ENCODE measurements around the gene LARGE1.

The LARGE1 gene

DNA sequence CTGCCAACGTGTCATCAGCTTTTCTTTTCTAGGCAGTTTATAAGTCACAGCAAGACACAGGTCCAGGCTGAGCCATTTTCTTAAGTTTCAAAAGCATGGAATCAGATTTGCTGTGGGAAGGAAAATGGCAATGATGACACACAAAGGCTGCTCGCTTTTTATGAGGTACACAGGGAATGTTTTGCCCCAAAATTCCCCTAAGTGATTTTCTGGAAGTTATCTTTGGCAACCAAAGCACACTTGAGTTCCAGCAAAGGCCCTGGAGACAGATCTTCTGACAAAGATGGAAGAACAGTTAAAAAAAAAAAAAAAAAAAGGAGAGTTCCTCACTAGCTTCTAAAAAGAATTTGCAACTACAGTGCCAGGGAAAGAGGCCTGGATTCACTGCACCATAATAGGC is 260.8 kb downstream of the LARGE1 start:
- Mint-ChIP-seq H3K27me3 (peaks cover under 1% of the 10 kb centered on the region), H3K4me3 (no peak overlapping the region), H3K36me3 (peaks cover 16% of the 10 kb centered on the region), H3K27ac (no peak overlapping the region), H3K9me3 (peaks cover 15% of the 10 kb centered on the region), H3K4me1 (peaks cover 1% of the 10 kb centered on the region)
- ATAC-seq, result no peak

DNA sequence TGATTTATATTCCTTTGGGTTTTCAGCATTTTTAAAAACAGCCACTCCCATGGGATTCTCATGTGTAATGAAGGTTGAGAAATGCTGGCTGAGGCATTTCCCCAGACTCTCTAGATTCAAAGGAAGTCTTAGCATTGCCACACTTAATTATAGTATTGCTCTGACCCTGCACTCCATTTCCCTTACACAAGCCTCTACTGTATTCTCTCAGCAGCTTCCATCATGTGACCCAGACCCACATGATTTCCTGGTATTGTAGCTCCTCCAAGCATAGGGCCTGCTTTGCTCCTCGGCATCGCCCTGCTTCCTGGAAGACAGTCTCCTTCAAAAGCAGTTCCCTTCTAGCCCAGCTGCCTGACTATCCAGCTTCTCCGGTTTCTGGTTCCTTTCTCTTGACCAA is 261.5 kb downstream of the LARGE1 start:
- ATAC-seq, result no peak
- no peak overlapping the region for H3K4me3 Mint-ChIP-seq
- H3K9me3 Mint-ChIP-seq, result peaks cover 15% of the 10 kb centered on the region
- no peaks in the 10 kb centered on the region for H3K27me3 Mint-ChIP-seq
- H3K27ac Mint-ChIP-seq, result no peak overlapping the region
- peaks cover 16% of the 10 kb centered on the region for H3K36me3 Mint-ChIP-seq
- H3K4me1 Mint-ChIP-seq, result no peaks in the 10 kb centered on the region

DNA sequence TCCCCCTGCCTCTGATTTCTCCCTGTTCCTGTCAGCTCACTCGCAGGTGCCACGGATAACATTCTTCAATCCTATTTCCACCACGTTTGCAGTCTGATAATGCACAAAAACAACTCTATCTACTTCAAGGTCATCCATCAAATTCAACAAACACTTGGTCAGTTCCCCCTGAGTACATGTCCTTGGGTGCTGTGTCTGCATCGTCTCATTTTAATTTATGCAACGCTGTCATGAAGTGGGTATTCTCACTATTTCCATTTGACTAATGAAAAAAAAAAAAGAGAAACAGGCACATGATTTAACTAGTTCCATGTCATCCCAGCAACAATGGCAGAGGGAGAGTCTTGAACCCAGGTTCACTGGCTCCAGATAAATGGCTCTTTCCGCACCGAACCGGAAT is 262.6 kb downstream of the LARGE1 start:
- peaks cover 16% of the 10 kb centered on the region for H3K36me3 Mint-ChIP-seq
- peaks cover 15% of the 10 kb centered on the region for H3K9me3 Mint-ChIP-seq
- no peaks in the 10 kb centered on the region for H3K4me1 Mint-ChIP-seq
- ATAC-seq, result no peak
- no peaks in the 10 kb centered on the region for H3K27me3 Mint-ChIP-seq
- no peak overlapping the region for H3K27ac Mint-ChIP-seq
- no peak overlapping the region for H3K4me3 Mint-ChIP-seq

DNA sequence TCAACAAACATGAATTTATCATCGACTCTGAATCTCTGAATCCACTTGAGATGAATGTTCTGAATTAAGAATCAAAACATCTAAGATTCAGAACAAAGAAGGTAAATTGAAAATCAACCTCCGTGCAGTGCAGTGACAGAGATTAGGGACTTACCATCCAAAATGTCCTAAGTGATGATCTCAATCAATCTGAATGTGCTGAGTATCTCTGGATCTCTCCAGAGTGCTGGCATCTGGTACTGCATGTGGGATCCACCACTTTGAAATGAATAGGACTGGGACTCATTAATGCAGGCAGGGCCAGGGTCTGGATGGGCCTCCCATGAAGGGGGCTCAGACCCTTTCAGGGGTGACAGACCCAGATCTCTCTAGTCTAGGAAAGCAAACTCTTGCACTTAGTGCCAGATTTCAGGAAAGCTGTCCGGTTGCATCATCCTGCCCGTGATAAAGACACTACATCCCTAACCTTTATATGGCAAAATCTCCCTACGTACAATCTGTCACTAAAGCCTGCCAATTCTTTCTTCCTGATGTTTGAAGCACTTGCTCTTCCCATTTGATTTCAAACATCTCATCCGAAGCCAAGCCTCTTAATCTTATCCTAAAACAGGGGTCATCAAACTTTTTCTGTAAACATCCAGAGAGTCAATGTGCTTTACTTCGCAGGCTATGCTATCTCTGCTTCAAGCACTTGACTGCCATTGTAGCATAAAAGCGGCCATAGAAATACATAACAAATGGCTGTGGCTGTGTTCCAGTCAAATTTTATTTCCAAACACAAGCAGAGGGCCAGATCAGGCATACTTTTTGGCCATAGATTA is 263.3 kb downstream of the LARGE1 start:
- Mint-ChIP-seq H3K4me1 (no peaks in the 10 kb centered on the region), H3K27me3 (no peaks in the 10 kb centered on the region), H3K4me3 (no peak overlapping the region), H3K9me3 (peaks cover 15% of the 10 kb centered on the region), H3K27ac (no peak overlapping the region), H3K36me3 (peaks cover 16% of the 10 kb centered on the region)
- no peak for ATAC-seq

DNA sequence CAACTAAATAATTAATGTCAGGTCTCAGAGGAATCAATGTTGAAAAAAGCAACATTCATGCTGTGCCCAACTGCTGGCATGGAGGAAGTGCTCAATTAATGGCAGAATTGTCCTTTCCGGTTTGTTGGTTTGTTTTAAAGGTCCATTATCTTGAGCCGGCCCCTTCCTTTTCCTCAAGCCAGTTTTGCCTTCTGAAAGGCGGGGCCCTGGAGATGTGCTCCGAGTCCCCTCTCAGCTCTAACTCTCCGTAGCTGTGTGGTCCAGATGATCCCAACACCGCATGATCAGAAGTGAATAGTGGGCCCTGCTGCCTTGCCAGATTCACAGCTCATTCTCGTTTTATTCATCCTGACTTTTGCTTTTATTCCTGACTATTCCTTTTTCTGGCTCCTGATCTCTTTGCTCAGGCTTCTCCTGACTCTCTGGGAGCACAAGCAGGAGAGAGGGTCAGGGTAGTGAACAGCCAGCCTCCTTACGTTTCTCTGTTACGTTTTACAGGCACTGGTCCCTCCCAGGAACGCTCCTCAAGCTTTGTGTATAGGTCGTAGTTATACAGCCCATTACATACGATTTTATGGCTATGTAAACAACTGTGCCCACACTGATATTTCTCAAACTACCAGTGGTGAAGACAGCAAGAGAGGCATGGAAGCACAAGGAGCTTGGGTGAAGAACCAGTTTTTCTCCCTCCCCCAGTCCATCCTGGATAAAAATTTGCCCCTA is 265.9 kb downstream of the LARGE1 start:
- Mint-ChIP-seq H3K4me1 (no peaks in the 10 kb centered on the region), H3K27me3 (no peaks in the 10 kb centered on the region), H3K9me3 (peaks cover 15% of the 10 kb centered on the region), H3K4me3 (no peak overlapping the region), H3K27ac (no peak overlapping the region), H3K36me3 (peaks cover 32% of the 10 kb centered on the region)
- no peak for ATAC-seq

DNA sequence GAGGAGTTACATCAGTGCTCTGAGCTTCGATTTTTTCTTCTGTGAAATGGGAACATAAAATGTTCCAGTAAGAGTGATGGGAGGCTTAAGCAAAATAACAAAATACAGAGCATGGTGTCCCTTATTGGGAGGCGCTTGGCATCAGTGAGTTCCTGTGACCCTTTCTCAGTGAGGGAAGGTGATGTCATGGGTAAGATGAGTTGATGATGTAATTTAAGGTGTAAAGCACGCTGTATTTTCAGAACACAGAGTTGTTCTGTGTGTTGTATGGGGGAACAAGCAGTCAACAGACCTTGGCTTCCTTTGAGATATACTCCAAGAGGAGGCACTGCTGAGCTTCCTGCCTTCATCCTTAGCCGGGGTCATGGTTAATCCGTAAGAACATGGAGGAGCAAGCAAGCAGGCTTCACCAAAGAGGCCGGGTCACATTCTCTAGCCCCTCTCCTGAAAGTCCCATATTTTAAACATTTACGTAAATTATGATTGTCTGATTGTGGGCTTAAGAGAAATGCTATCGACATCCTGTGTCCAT is 266.7 kb downstream of the LARGE1 start:
- Mint-ChIP-seq H3K9me3 (peaks cover 15% of the 10 kb centered on the region), H3K27me3 (no peaks in the 10 kb centered on the region), H3K36me3 (peaks cover 38% of the 10 kb centered on the region), H3K4me1 (no peaks in the 10 kb centered on the region), H3K4me3 (no peak overlapping the region), H3K27ac (no peak overlapping the region)
- no peak for ATAC-seq

DNA sequence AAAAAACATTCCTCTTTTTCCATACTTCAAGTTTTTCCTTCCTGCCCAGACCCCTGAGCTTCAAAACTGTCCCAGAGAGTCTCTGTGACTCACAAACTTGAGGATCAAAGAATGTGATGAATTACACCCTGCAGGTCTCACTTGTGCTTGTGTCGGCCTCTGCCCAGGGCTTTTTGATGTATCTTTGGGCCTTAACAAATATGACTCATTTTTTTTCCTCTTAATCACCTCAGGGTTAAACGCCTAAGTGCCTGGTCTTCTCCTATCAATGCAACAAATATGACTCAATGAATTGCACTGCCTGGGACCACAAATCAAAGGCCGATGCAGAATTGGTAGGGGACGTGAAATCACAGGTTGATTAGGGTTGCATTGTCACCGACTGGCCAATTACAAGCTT is 267.7 kb downstream of the LARGE1 start:
- Mint-ChIP-seq H3K9me3 (peaks cover 12% of the 10 kb centered on the region), H3K27ac (no peak overlapping the region), H3K36me3 (peaks cover 45% of the 10 kb centered on the region), H3K4me3 (no peak overlapping the region), H3K27me3 (no peaks in the 10 kb centered on the region), H3K4me1 (no peaks in the 10 kb centered on the region)
- no peak for ATAC-seq

DNA sequence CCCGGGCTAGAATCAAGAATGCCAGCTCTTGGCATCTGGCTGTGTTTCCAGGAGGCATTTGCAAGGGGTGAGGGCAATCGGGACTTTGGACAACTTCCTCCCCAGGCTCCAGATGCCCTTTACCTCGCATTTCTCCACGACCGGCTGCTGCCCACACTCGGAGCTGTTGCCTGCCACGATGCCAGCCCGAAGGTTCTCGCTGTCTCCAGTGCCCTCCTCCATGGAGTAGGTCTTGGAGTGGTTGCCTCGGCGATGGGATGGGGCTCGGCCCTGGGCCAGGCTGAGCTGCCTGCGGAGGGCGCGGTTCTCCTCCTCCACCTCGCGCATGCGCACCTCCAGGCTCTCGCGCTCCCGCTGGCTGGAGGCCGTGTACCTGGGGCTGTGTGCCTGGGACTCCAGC is 270.0 kb downstream of the LARGE1 start:
- no peak for ATAC-seq
- Mint-ChIP-seq H3K4me3 (no peak overlapping the region), H3K9me3 (peaks cover 6% of the 10 kb centered on the region), H3K27ac (no peak overlapping the region), H3K4me1 (no peaks in the 10 kb centered on the region), H3K36me3 (peaks cover 42% of the 10 kb centered on the region), H3K27me3 (no peaks in the 10 kb centered on the region)

DNA sequence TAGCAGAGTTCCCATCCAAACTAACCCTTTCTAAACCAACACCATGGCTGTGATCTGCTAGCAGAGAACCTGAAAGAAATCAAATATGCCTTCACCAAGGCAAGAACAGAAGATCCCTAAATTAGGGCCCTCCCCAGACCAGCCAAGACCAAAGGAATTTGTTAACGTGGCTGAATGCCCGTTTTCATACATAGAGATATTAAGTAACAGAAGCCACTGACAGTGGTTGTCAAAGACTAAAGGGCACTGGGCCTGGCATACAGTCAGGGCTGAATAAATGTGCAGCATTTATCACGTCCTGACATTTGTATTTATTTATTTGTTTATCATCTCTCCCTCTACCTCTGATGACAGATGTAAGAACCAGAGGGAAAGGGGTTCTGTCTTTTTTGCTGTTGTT is 271.8 kb downstream of the LARGE1 start:
- H3K4me3 Mint-ChIP-seq, result no peak overlapping the region
- peaks cover 50% of the 10 kb centered on the region for H3K36me3 Mint-ChIP-seq
- no peak for ATAC-seq
- H3K27me3 Mint-ChIP-seq, result no peaks in the 10 kb centered on the region
- peaks cover 11% of the 10 kb centered on the region for H3K9me3 Mint-ChIP-seq
- no peak overlapping the region for H3K27ac Mint-ChIP-seq
- peaks cover 11% of the 10 kb centered on the region for H3K4me1 Mint-ChIP-seq

DNA sequence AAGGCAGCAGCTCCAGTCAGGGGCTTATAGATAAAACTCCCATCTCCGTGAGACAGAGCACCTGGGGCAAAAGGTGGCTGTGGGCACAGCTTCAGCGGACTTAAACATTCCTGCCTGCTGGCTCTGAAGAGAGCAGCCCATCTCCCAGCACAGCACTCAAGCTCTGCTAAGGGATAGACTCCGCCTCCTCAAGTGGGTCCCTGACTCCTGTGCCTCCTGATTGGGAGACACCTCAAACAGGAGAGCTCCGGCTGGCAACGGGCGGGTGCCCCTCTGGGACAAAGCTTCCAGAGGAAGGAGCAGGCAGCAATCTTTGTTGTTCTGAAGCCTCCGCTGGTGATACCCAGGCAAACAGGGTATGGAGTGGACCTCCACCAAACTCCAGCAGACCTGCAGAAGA is 279.4 kb downstream of the LARGE1 start:
- Mint-ChIP-seq H3K36me3 (peaks cover 49% of the 10 kb centered on the region), H3K9me3 (peaks cover 15% of the 10 kb centered on the region)
- no peak for ATAC-seq

DNA sequence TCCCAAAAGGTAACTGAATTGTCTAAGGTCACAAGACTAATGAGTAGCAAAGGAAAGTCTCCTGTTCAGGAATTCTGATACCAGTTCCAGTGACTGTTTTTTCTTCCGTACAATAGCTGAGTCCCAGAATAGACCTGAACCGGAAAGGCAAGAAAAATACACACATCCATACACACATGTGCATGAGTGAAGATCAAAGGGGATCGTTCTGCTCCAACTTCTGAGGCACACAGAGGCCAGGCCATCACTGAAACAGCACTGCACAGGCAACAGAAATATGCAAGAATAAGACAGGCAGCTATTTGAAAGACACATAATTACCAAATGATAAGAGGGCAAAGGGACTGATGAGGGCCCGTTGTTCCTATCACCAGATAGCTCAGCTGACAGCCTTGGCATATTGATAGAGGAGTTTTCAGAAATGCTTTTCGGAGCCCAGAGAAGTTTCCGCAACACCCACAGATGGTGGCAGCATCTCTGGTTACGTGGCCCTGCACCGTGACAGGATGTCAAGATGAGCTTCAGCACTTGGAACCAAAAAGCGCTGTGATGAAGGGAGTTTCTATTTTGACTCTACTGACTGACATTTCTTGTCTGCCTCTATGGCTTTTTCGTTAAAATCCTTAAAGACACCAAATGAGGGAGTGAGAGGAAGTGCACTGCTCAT is 280.6 kb downstream of the LARGE1 start:
- ATAC-seq, result no peak
- H3K36me3 Mint-ChIP-seq, result peaks cover 42% of the 10 kb centered on the region
- peaks cover 17% of the 10 kb centered on the region for H3K4me1 Mint-ChIP-seq
- no peaks in the 10 kb centered on the region for H3K27me3 Mint-ChIP-seq
- peaks cover 11% of the 10 kb centered on the region for H3K9me3 Mint-ChIP-seq
- no peak overlapping the region for H3K27ac Mint-ChIP-seq
- H3K4me3 Mint-ChIP-seq, result no peak overlapping the region

More for the DNA sequence above, 279.4 kb downstream of the LARGE1 start:
- Mint-ChIP-seq H3K4me3 (no peak overlapping the region), H3K27me3 (no peaks in the 10 kb centered on the region), H3K27ac (no peak overlapping the region), H3K4me1 (peaks cover 19% of the 10 kb centered on the region)

DNA sequence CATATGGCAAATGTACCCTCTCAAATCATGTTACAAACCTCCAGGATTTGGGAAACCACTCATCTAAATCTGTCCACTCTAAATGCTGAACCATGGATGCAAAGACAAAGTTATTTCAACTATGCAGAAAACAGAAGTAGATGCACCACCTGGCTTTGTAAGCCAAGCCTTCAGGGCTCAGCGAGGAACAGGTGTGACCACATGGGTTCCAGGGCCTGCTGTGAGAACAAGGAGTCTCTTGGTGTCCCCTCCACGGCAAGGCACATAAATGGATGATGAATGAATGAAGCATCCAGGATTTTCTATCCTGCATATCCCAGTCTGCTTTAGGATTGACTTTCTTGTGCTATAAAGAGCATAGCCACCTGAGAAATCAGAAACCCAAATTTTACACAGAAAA is 284.5 kb downstream of the LARGE1 start:
- H3K9me3 Mint-ChIP-seq, result no peaks in the 10 kb centered on the region

DNA sequence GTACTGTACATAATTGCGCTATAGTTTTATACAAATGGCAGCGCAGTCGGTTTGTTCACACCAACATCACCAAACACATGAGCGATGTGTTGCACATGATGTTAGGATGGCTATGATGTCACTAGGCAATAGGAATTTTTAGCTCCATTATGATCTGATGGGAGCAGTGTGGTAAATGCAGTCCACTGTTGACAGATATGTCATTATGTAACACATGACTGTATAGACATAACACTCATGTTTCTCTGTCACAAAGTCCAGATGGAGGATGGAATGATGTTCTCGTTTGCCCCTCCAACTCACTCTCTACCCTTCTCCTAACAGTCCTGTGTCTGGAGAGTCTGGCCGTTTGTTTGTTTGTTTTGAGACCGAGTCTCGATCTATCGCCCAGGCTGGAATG is 288.5 kb downstream of the LARGE1 start:
- Mint-ChIP-seq H3K4me3 (no peak overlapping the region), H3K9me3 (peaks cover 2% of the 10 kb centered on the region)
- no peak for ATAC-seq

More for the DNA sequence above, 284.5 kb downstream of the LARGE1 start:
- H3K27me3 Mint-ChIP-seq, result no peaks in the 10 kb centered on the region
- no peak for ATAC-seq
- H3K36me3 Mint-ChIP-seq, result peaks cover 25% of the 10 kb centered on the region
- no peaks in the 10 kb centered on the region for H3K4me1 Mint-ChIP-seq
- no peak overlapping the region for H3K27ac Mint-ChIP-seq
- no peak overlapping the region for H3K4me3 Mint-ChIP-seq

DNA sequence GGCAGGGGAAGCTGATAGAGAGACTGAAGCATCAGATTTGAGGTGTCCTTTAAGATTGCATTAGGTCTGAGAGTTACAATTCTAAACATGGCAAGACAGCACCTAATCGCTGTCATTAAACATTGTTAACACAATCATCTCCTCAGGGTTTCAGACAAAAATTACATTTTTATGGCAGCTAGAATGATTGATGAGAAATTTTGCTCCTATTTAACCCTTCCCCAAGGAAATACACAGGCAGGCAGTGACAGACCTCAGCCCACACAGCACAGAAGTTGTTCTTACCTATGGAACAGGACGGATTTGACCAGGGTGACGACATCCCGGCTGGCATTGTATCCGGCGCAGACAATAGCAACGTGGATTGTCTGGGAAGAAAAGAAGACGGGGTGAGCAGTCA is 294.3 kb downstream of the LARGE1 start:
- Mint-ChIP-seq H3K27ac (no peak overlapping the region), H3K27me3 (no peaks in the 10 kb centered on the region), H3K9me3 (peaks cover 2% of the 10 kb centered on the region)

More for the DNA sequence above, 288.5 kb downstream of the LARGE1 start:
- no peaks in the 10 kb centered on the region for H3K4me1 Mint-ChIP-seq
- peaks cover 5% of the 10 kb centered on the region for H3K36me3 Mint-ChIP-seq
- no peaks in the 10 kb centered on the region for H3K27me3 Mint-ChIP-seq
- no peak overlapping the region for H3K27ac Mint-ChIP-seq

DNA sequence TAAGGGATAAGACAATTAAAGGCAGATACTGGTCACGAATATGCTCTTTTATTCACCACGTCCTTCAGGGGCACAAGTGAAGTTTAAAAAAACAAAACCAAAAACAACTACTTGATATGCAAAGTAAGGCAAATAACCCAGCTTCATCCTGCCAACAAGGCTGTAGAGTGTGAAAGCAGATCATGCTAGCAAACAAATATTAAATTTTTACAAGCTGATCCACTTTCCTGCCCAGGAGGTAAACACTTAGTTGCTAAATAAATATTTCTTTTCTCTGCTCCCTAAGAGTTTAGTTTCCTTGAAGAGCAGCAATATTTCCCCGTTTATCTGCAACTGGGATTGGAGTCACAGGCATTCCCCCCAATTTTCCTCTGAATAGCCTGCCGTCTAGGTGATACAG is 300.2 kb downstream of the LARGE1 start:
- no peak overlapping the region for H3K4me3 Mint-ChIP-seq
- H3K9me3 Mint-ChIP-seq, result peaks cover 5% of the 10 kb centered on the region
- no peak overlapping the region for H3K27ac Mint-ChIP-seq
- peaks cover 25% of the 10 kb centered on the region for H3K36me3 Mint-ChIP-seq
- ATAC-seq, result no peak
- H3K27me3 Mint-ChIP-seq, result no peaks in the 10 kb centered on the region
- H3K4me1 Mint-ChIP-seq, result no peaks in the 10 kb centered on the region

More for the DNA sequence above, 294.3 kb downstream of the LARGE1 start:
- no peak overlapping the region for H3K4me3 Mint-ChIP-seq
- H3K36me3 Mint-ChIP-seq, result peaks cover 27% of the 10 kb centered on the region
- no peak for ATAC-seq
- H3K4me1 Mint-ChIP-seq, result no peaks in the 10 kb centered on the region
